Colon (tissue), 2 donors: ENCODE measurements around the gene CACNA1I.

Experiments
- FAIRE-seq: peaks from 2 replicates; lab custom pipeline; 2012; peaks lifted over from hg19 to GRCh38; lab: Jason Lieb, UNC
- donor health status: control.
- donor health status: control.

Gene CACNA1I

GRCh38 chr22:39535831-39536449 lies 34.6 kb upstream of the CACNA1I start:
- FAIRE-seq: no peak

- no peak for FAIRE-seq
These were observed 33.8 kb upstream of the CACNA1I start for GRCh38 chr22:39536711-39537110.

- FAIRE-seq: no peak
These were observed 32.6 kb upstream of the CACNA1I start for GRCh38 chr22:39537975-39538374.

GRCh38 chr22:39543095-39543494 lies 27.5 kb upstream of the CACNA1I start:
- no peak for FAIRE-seq

GRCh38 chr22:39545386-39546365 lies 24.9 kb upstream of the CACNA1I start:
- FAIRE-seq: no peak

GRCh38 chr22:39546889-39547586 lies 23.5 kb upstream of the CACNA1I start:
- FAIRE-seq: no peak

GRCh38 chr22:39547587-39547947 lies 23.0 kb upstream of the CACNA1I start:
- FAIRE-seq: no peak

GRCh38 chr22:39553429-39553828 lies 17.1 kb upstream of the CACNA1I start:
- FAIRE-seq: no peak

- no peak for FAIRE-seq
These were observed 16.4 kb upstream of the CACNA1I start for GRCh38 chr22:39554151-39554550.

- FAIRE-seq: no peak
These were observed 13.3 kb upstream of the CACNA1I start for GRCh38 chr22:39556970-39557841.

GRCh38 chr22:39558254-39558727 lies 12.3 kb upstream of the CACNA1I start:
- no peak for FAIRE-seq

- FAIRE-seq: no peak
These were observed 11.6 kb upstream of the CACNA1I start for GRCh38 chr22:39558950-39559349.

- FAIRE-seq: no peak
These were observed 11.0 kb upstream of the CACNA1I start for GRCh38 chr22:39559456-39560105.

- FAIRE-seq: no peak
These were observed 10.4 kb upstream of the CACNA1I start for GRCh38 chr22:39560127-39560526.

GRCh38 chr22:39562839-39563489 lies 7.6 kb upstream of the CACNA1I start:
- no peak for FAIRE-seq

GRCh38 chr22:39563571-39564428 lies 6.8 kb upstream of the CACNA1I start:
- no peak for FAIRE-seq

GRCh38 chr22:39565414-39565944 lies 5.1 kb upstream of the CACNA1I start:
- FAIRE-seq: no peak

- no peak for FAIRE-seq
These were observed 3.2 kb upstream of the CACNA1I start for GRCh38 chr22:39567135-39567946.
